ENCODE measurements around the gene RPS6KB2. TPM values are rescaled to one million over a fixed set of nuclear protein-coding genes. Genes with fewer than 3 reads are reported as not detected.

RPS6KB2 gene
- total and polyA plus RNA-seq, 10 donors: 39.5 to 95.0 (median 55.3) TPM

GRCh38 chr11:67396587-67397389, 31.5 kb upstream of the RPS6KB2 start:
- Histone ChIP-seq H3K4me3 (no peak overlapping the region), H3K27me3 (replicated peaks in 1 of 7) (no peaks in the 10 kb centered on the region), H3K4me1 (peaks cover 37 to 89% (median 62%) of the 10 kb centered on the region in 6 donors), H3K9me3 (no peaks in the 10 kb centered on the region), H3K36me3 (peaks cover 0 to 77% (median 51%) of the 10 kb centered on the region in 6 donors), H3K27ac (peak overlapping the region in 7 of 8 donors; percentile 11 to 75 (median 37))
- intact Hi-C loops (cut with DNase I; ENCODE audit: low total_unique reads): loop anchor here (5.0 kb wide), 1 partner anchor 111 kb away; the partner anchor contains the start of genes CDK2AP2 and PITPNM1
- WGBS, 5 donors: 16 to 21% (median 18%) methylated on average over 9 to 13 of the region's 13 CpGs
- DNase-seq: peak; percentile 75
- TF ChIP-seq CTCF (IDR thresholded peaks at IDR 0.05 in 8 of 11, conservative IDR thresholded peaks at IDR 0.05 in 3 of 11) (no peak), POLR2AphosphoS5 (IDR thresholded peaks at IDR 0.05) (peak in 2 of 3 donors; percentile 54 to 75), POLR2A (IDR thresholded peaks at IDR 0.05) (no peak)

- H3K4me1 ChIP-seq: peaks cover 34 to 90% (median 64%) of the 10 kb centered on the region in 6 donors
- intact Hi-C loops (cut with DNase I; ENCODE audit: low total_unique reads): loop anchor here (5.0 kb wide), 1 partner anchor 110 kb away; the partner anchor contains the start of genes CDK2AP2 and PITPNM1
- no peaks in the 10 kb centered on the region for H3K9me3 ChIP-seq
- no peak for DNase-seq
- no peaks in the 10 kb centered on the region for H3K27me3 ChIP-seq (replicated peaks in 1 of 7)
- TF ChIP-seq POLR2A (IDR thresholded peaks at IDR 0.05) (no peak), CTCF (IDR thresholded peaks at IDR 0.05 in 8 of 11, conservative IDR thresholded peaks at IDR 0.05 in 3 of 11) (no peak), POLR2AphosphoS5 (IDR thresholded peaks at IDR 0.05) (no peak)
- WGBS, 5 donors: 70 to 88% (median 81%) methylated on average over 5 to 6 of the region's 6 CpGs
- H3K4me3 ChIP-seq: no peak overlapping the region
- H3K36me3 ChIP-seq: peaks cover 0 to 77% (median 51%) of the 10 kb centered on the region in 6 donors
- H3K27ac ChIP-seq: peak overlapping the region in 4 of 8 donors; percentile 26 to 75 (median 58)
Measured at GRCh38 chr11:67397536-67397935, 30.8 kb upstream of the RPS6KB2 start.

- intact Hi-C loops (cut with DNase I; ENCODE audit: low total_unique reads): loop anchor here (5.0 kb wide), 1 partner anchor 109 kb away; the partner anchor contains the start of genes CDK2AP2 and PITPNM1
- no peaks in the 10 kb centered on the region for H3K27me3 ChIP-seq (replicated peaks in 1 of 7)
- WGBS, 5 donors: 82 to 92% (median 86%) methylated on average over 19 to 24 of the region's 24 CpGs
Measured at GRCh38 chr11:67397986-67398660, 30.2 kb upstream of the RPS6KB2 start.

More at GRCh38 chr11:67397986-67398660, 30.2 kb upstream of the RPS6KB2 start:
- Histone ChIP-seq H3K9me3 (no peaks in the 10 kb centered on the region), H3K4me1 (peaks cover 37 to 90% (median 66%) of the 10 kb centered on the region in 6 donors), H3K36me3 (peaks cover 0 to 77% (median 51%) of the 10 kb centered on the region in 6 donors), H3K4me3 (no peak overlapping the region), H3K27ac (peak overlapping the region in 1 of 8 donors; percentile 60)
- no peak for DNase-seq
- TF ChIP-seq POLR2AphosphoS5 (IDR thresholded peaks at IDR 0.05) (no peak), POLR2A (IDR thresholded peaks at IDR 0.05) (no peak), CTCF (IDR thresholded peaks at IDR 0.05 in 8 of 11, conservative IDR thresholded peaks at IDR 0.05 in 3 of 11) (no peak)

Data from spleen (tissue), 11 donors.